ENCODE data around the gene BEST2.

BEST2 gene

GRCh38 chr19:12731337-12731736, 20.3 kb upstream of the BEST2 start:
- no peak for DNase-seq

- no peak for DNase-seq
These were observed 18.0 kb upstream of the BEST2 start for GRCh38 chr19:12733369-12734214.

GRCh38 chr19:12736995-12737834, 14.4 kb upstream of the BEST2 start, which contains the start of gene GET3:
GET3 (plus strand) TSS chr19:12737497; CDS start chr19:12737506, 9 bp downstream.
- DNase-seq = peak; percentile 62

- DNase-seq = no peak
These were observed 13.7 kb upstream of the BEST2 start for GRCh38 chr19:12737835-12738351.

- DNase-seq = no peak
These were observed 6.3 kb upstream of the BEST2 start for GRCh38 chr19:12745166-12745897.

GRCh38 chr19:12748489-12748888, 3.1 kb upstream of the BEST2 start:
- no peak for DNase-seq

- no peak for DNase-seq
These were observed 1.6 kb upstream of the BEST2 start for GRCh38 chr19:12749938-12750521.

- DNase-seq = no peak
These were observed 740 bp upstream of the BEST2 start for GRCh38 chr19:12750851-12751250.

- DNase-seq = no peak
These were observed 628 bp downstream of the BEST2 start for GRCh38 chr19:12752056-12752781.

- DNase-seq = no peak
These were observed 3.0 kb downstream of the BEST2 start for GRCh38 chr19:12754465-12755196.

GRCh38 chr19:12756150-12756883, 4.7 kb downstream of the BEST2 start:
- no peak for DNase-seq

GRCh38 chr19:12757544-12758274, 6.1 kb downstream of the BEST2 start:
- DNase-seq = peak; percentile 35

- DNase-seq = no peak
These were observed 8.1 kb downstream of the BEST2 start for GRCh38 chr19:12759686-12760085.

GRCh38 chr19:12763100-12763499, 11.5 kb downstream of the BEST2 start:
- no peak for DNase-seq

GRCh38 chr19:12764698-12765097, 13.1 kb downstream of the BEST2 start:
- no peak for DNase-seq

- peak; percentile 52 for DNase-seq
These were observed 14.5 kb downstream of the BEST2 start for GRCh38 chr19:12766051-12766521.

- no peak for DNase-seq
These were observed 15.6 kb downstream of the BEST2 start for GRCh38 chr19:12767150-12767549.

GRCh38 chr19:12767666-12768065, 16.1 kb downstream of the BEST2 start:
- DNase-seq = no peak

GRCh38 chr19:12769689-12770088, 18.1 kb downstream of the BEST2 start:
- DNase-seq = peak; percentile 36

All from activated CD4-positive, alpha-beta T cell treated with anti-CD3 and anti-CD28 coated beads for 1 hour (primary cell).